ENCODE data around the gene SPATA46. TPM values are rescaled to one million over a fixed set of nuclear protein-coding genes. Genes with fewer than 3 reads are reported as not detected.

Gene SPATA46
- total and polyA plus RNA-seq, 2 donors (not counting 3 experiments of a cell fraction or from before 2014, with no cell fraction given): not detected

- no peaks in the 10 kb centered on the region for H3K4me1 ChIP-seq (ENCODE audit: control insufficient read depth, extremely low read depth, insufficient read depth, low read length)
- no peaks in the 10 kb centered on the region for H3K9me1 ChIP-seq (replicated peaks; ENCODE audit: control insufficient read depth, extremely low read depth, insufficient read depth, low read length)
- ChIA-PET CTCF (no interaction called here), POLR2A (interaction anchor here (0.7 kb wide), 1 partner anchor 356 kb away, joined by 3 read pairs; no protein-coding TSS in a partner anchor)
- FAIRE-seq: no peak
- no peak overlapping the region for H2AFZ ChIP-seq (ENCODE audit: low read depth, low read length)
- TF ChIP-seq POLR2AphosphoS5 (IDR thresholded peaks at IDR 0.05; ENCODE audit: insufficient read depth, low read depth, low read length): no peak
- TF ChIP-seq, protein P1, sequence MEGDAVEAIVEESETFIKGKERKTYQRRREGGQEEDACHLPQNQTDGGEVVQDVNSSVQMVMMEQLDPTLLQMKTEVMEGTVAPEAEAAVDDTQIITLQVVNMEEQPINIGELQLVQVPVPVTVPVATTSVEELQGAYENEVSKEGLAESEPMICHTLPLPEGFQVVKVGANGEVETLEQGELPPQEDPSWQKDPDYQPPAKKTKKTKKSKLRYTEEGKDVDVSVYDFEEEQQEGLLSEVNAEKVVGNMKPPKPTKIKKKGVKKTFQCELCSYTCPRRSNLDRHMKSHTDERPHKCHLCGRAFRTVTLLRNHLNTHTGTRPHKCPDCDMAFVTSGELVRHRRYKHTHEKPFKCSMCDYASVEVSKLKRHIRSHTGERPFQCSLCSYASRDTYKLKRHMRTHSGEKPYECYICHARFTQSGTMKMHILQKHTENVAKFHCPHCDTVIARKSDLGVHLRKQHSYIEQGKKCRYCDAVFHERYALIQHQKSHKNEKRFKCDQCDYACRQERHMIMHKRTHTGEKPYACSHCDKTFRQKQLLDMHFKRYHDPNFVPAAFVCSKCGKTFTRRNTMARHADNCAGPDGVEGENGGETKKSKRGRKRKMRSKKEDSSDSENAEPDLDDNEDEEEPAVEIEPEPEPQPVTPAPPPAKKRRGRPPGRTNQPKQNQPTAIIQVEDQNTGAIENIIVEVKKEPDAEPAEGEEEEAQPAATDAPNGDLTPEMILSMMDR (IDR thresholded peaks at IDR 0.05; ENCODE audit: extremely low read depth in 1 of 2, insufficient read depth in 1 of 2, low read depth in 1 of 2, low read length in 2 of 2): no peak
- TF ChIP-seq JUN (IDR thresholded peaks at IDR 0.05; ENCODE audit: borderline replicate concordance, insufficient read depth, insufficient read length, low read depth): no peak
- no peak for TF ChIP-seq EZH2 (IDR thresholded peaks at IDR 0.05; ENCODE audit: borderline replicate concordance, low read depth, low read length, severe bottlenecking)
- TF ChIP-seq MAX (IDR thresholded peaks at IDR 0.05; ENCODE audit: insufficient read depth, insufficient read length): no peak
- no peak for TF ChIP-seq MYC (IDR thresholded peaks at IDR 0.05; ENCODE audit: low read depth, low read length)
- no peak for TF ChIP-seq GATA2 (IDR thresholded peaks at IDR 0.05; ENCODE audit: insufficient read depth, insufficient read length, low read depth, low read length)
- TF ChIP-seq POLR2A (IDR thresholded peaks at IDR 0.05; ENCODE audit: low read depth, low read length): no peak
- TF ChIP-seq FOS (IDR thresholded peaks at IDR 0.05; ENCODE audit: borderline replicate concordance, insufficient read depth, low read length): no peak
- H3K79me2 ChIP-seq (ENCODE audit: control insufficient read depth, insufficient read depth, low read length): no peaks in the 10 kb centered on the region
- H3K36me3 ChIP-seq (ENCODE audit: control insufficient read depth in 2 of 2, extremely low read depth in 1 of 2, insufficient read depth in 2 of 2, low read length in 2 of 2): peaks cover 0 to 9% of the 10 kb centered on the region in 2 experiments
- no peaks in the 10 kb centered on the region for H3K9me3 ChIP-seq (replicated peaks; ENCODE audit: control insufficient read depth, insufficient read depth, low read length)
- H3K4me2 ChIP-seq (ENCODE audit: insufficient read depth, low read length): no peak overlapping the region
- H3K4me3 ChIP-seq (replicated peaks in 1 of 3; ENCODE audit: insufficient read depth in 1 of 3, low read depth in 1 of 3, low read length in 3 of 3): no peak overlapping the region
- no TSS peak for BruUV-seq (replicated peaks)
- no peak overlapping the region for H3K9ac ChIP-seq (replicated peaks; ENCODE audit: extremely low read depth, insufficient read depth, low read length)
- dilution Hi-C loops (cut with MboI; ENCODE audit: extremely low pct_ligation_motif_present, low sequenced_read_pairs): no loop called here
- no peak for DNase-seq (ENCODE audit: low read depth, low spot score)
- H3K27ac ChIP-seq (ENCODE audit: insufficient read depth, low read depth, low read length): no peak overlapping the region
- intact Hi-C loops (cut with micrococcal nuclease): no loop called here
- H3K27me3 ChIP-seq (ENCODE audit: control insufficient read depth in 2 of 2, insufficient read depth in 2 of 2, low read length in 2 of 2): no peaks in the 10 kb centered on the region
- no peaks in the 10 kb centered on the region for H4K20me1 ChIP-seq (replicated peaks; ENCODE audit: control insufficient read depth, extremely low read depth, insufficient read depth, low read length)
These were observed 17.0 kb downstream of the SPATA46 start for GRCh38 chr1:162359523-162360236.
